ENCODE measurements around the gene LHX4. TPM values are rescaled to one million over a fixed set of nuclear protein-coding genes. Genes with fewer than 3 reads are reported as not detected.
A peak's percentile ranks its signal among the peaks of the same experiment; 100 is the strongest.

Gene LHX4
- total and polyA plus RNA-seq, 7 donors = 0.01 to 0.04 TPM; not detected in 5

- intact Hi-C loops (cut with DNase I) = loop anchor here in 1 of 2 donors (2.0 to 10.0 kb wide), 2 partner anchors 165 to 233 kb away; no protein-coding TSS in a partner anchor
- peaks cover 0 to 17% (median 5%) of the 10 kb centered on the region in 3 donors for H3K27me3 ChIP-seq (ENCODE audit: insufficient read depth in 3 of 3, low read length in 2 of 3)
- H3K27ac ChIP-seq = no peak overlapping the region
- no peak for ATAC-seq
- no peak for TF ChIP-seq CTCF (IDR thresholded peaks at IDR 0.05)
- H3K4me1 ChIP-seq = no peaks in the 10 kb centered on the region
- 70 to 85% (median 83%) methylated on average over 13 of the region's 13 CpGs for WGBS, 3 donors
- H3K9me3 ChIP-seq = no peaks in the 10 kb centered on the region
- no peaks in the 10 kb centered on the region for H3K36me3 ChIP-seq (ENCODE audit: insufficient read depth in 1 of 2, low read depth in 1 of 2)
- DNase-seq = peak in 1 of 2 donors; percentile 19
- no peak overlapping the region for H3K4me3 ChIP-seq
Observed at GRCh38 chr1:180249725-180250498, 19.8 kb downstream of the LHX4 start.

GRCh38 chr1:180250499-180250770 is 20.4 kb downstream of the LHX4 start:
- 76 to 97% (median 92%) methylated on average over 7 of the region's 7 CpGs for WGBS, 3 donors
- no peaks in the 10 kb centered on the region for H3K36me3 ChIP-seq (ENCODE audit: insufficient read depth in 1 of 2, low read depth in 1 of 2)
- intact Hi-C loops (cut with DNase I) = loop anchor here in 1 of 2 donors (2.0 to 10.0 kb wide), 2 partner anchors 164 to 232 kb away; no protein-coding TSS in a partner anchor
- peaks cover 0 to 18% (median 6%) of the 10 kb centered on the region in 3 donors for H3K27me3 ChIP-seq (ENCODE audit: insufficient read depth in 3 of 3, low read length in 2 of 3)
- H3K27ac ChIP-seq = no peak overlapping the region
- no peaks in the 10 kb centered on the region for H3K4me1 ChIP-seq
- DNase-seq (peak in 1 of 2 donors; percentile 43), ATAC-seq (no peak)
- H3K4me3 ChIP-seq = no peak overlapping the region
- TF ChIP-seq CTCF (IDR thresholded peaks at IDR 0.05) = no peak
- H3K9me3 ChIP-seq = no peaks in the 10 kb centered on the region

- Histone ChIP-seq H3K36me3 (ENCODE audit: insufficient read depth in 1 of 2, low read depth in 1 of 2) (no peaks in the 10 kb centered on the region), H3K4me3 (no peak overlapping the region), H3K4me1 (no peaks in the 10 kb centered on the region), H3K27ac (no peak overlapping the region), H3K9me3 (no peaks in the 10 kb centered on the region), H3K27me3 (ENCODE audit: insufficient read depth in 3 of 3, low read length in 2 of 3) (peaks cover 0 to 23% (median 8%) of the 10 kb centered on the region in 3 donors)
- no peak for ATAC-seq
- TF ChIP-seq CTCF (IDR thresholded peaks at IDR 0.05) = no peak
- WGBS, 3 donors = 80 to 86% (median 83%) methylated on average over 16 of the region's 16 CpGs
- intact Hi-C loops (cut with DNase I) = loop anchor here in 1 of 2 donors (2.0 to 10.0 kb wide), 2 partner anchors 164 to 232 kb away; no protein-coding TSS in a partner anchor
- peak in 1 of 2 donors; percentile 41 for DNase-seq
Observed at GRCh38 chr1:180250883-180251509, 20.9 kb downstream of the LHX4 start.

- ATAC-seq (no peak), DNase-seq (peak in 1 of 2 donors; percentile 33)
- no peak for TF ChIP-seq CTCF (IDR thresholded peaks at IDR 0.05)
- Histone ChIP-seq H3K9me3 (no peaks in the 10 kb centered on the region), H3K27ac (no peak overlapping the region), H3K27me3 (ENCODE audit: insufficient read depth in 3 of 3, low read length in 2 of 3) (peaks cover 0 to 29% (median 8%) of the 10 kb centered on the region in 3 donors), H3K36me3 (ENCODE audit: insufficient read depth in 1 of 2, low read depth in 1 of 2) (no peaks in the 10 kb centered on the region), H3K4me3 (no peak overlapping the region), H3K4me1 (no peaks in the 10 kb centered on the region)
- WGBS, 3 donors = 74 to 81% (median 80%) methylated on average over 9 of the region's 9 CpGs
- intact Hi-C loops (cut with DNase I) = loop anchor here (2.0 to 10.0 kb wide), 4 partner anchors 163 to 231 kb away; no protein-coding TSS in a partner anchor
Observed at GRCh38 chr1:180251526-180252305, 21.7 kb downstream of the LHX4 start.

Data from psoas muscle (tissue), 8 donors.